ENCODE results near the gene SND1. TPM values are rescaled to one million over a fixed set of nuclear protein-coding genes. Genes with fewer than 3 reads are reported as not detected.

Gene SND1
- total and polyA plus RNA-seq, 2 donors (not counting 1 experiment from before 2014, with no cell fraction given): 137 to 174 TPM

GRCh38 chr7:127857464-127857841 is 205.5 kb downstream of the SND1 start:
- no peak overlapping the region for H2AFZ ChIP-seq (ENCODE audit: low read length)
- H3K27ac ChIP-seq (ENCODE audit: insufficient read depth, low read length): no peak overlapping the region
- H3K4me1 ChIP-seq (ENCODE audit: control insufficient read depth, extremely low read depth, insufficient read depth, low read length): no peaks in the 10 kb centered on the region
- H3K4me2 ChIP-seq (ENCODE audit: extremely low read depth, insufficient read depth, low read length): no peak overlapping the region
- no peaks in the 10 kb centered on the region for H3K27me3 ChIP-seq (ENCODE audit: control insufficient read depth, insufficient read depth, low read length)
- DNase-seq (ENCODE audit: low read depth in 2 of 2): no peak
- no peaks in the 10 kb centered on the region for H3K36me3 ChIP-seq (ENCODE audit: control insufficient read depth, insufficient read depth, low read length)
- no peaks in the 10 kb centered on the region for H4K20me1 ChIP-seq (ENCODE audit: control insufficient read depth, extremely low read depth, insufficient read depth, low read length)
- H3K9ac ChIP-seq (ENCODE audit: insufficient read depth, low read length): no peak overlapping the region
- TF ChIP-seq CTCF (conservative IDR thresholded peaks at IDR 0.05 in 1 of 2, IDR thresholded peaks at IDR 0.05 in 1 of 2; ENCODE audit: low read depth in 1 of 2, low read length in 2 of 2): no peak
- no peak for TF ChIP-seq EZH2 (IDR thresholded peaks at IDR 0.05; ENCODE audit: low read length, missing control alignments)
- no peak overlapping the region for H3K4me3 ChIP-seq (replicated peaks in 1 of 4; ENCODE audit: control extremely low read depth in 1 of 4, insufficient read depth in 1 of 4, low read depth in 3 of 4, low read length in 4 of 4)
- no peaks in the 10 kb centered on the region for H3K9me3 ChIP-seq (ENCODE audit: control insufficient read depth, insufficient read depth, low read depth, low read length)
- no peaks in the 10 kb centered on the region for H3K79me2 ChIP-seq (ENCODE audit: control insufficient read depth, insufficient read depth, low read length)

DNA sequence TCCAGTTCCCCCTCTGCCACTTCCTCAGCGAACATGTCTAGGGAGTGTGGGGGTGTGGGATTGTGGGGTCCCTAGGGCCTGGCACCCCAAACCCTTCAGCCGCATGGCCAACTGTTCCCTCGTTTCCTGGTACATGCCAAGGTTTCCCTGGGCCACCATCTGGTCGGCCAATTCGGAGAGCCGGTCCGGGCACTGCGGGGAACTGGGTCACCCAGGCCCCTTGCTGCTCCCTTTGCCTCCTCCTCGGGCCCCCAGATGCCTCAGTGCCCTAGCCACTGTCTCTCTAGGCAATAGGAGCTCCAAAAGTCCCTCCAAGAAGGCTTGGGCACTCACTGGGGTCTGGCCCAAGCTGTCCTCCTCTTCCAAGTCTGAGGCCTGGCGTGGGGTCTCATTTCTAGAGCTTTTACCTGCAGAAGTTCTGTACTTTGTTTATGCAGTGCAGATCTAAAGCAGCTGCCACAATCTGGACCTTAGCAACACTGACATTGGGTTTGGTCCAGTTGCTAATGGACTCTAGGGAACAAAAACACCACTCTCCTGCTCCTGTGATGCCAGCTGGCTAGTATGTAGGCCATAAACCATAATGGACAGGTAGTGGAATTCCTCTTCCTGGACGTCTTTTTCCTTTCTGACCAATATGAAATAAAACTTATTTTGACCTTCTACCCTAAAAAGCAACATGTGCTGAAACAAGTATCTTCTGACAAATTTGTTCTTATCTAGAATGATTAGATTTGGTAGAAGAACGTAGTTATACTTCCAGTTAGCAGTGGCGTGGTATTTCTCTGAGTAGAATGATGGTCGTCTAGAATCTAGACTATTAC is 206.3 kb downstream of the SND1 start:
- no peak overlapping the region for H3K9ac ChIP-seq (ENCODE audit: insufficient read depth, low read length)
- no peaks in the 10 kb centered on the region for H3K79me2 ChIP-seq (ENCODE audit: control insufficient read depth, insufficient read depth, low read length)
- TF ChIP-seq EZH2 (IDR thresholded peaks at IDR 0.05; ENCODE audit: low read length, missing control alignments) (no peak), CTCF (conservative IDR thresholded peaks at IDR 0.05 in 1 of 2, IDR thresholded peaks at IDR 0.05 in 1 of 2; ENCODE audit: low read depth in 1 of 2, low read length in 2 of 2) (no peak)
- no peak for DNase-seq (ENCODE audit: low read depth in 2 of 2)
- no peaks in the 10 kb centered on the region for H3K4me1 ChIP-seq (ENCODE audit: control insufficient read depth, extremely low read depth, insufficient read depth, low read length)
- H3K4me2 ChIP-seq (ENCODE audit: extremely low read depth, insufficient read depth, low read length): no peak overlapping the region
- H3K27me3 ChIP-seq (ENCODE audit: control insufficient read depth, insufficient read depth, low read length): no peaks in the 10 kb centered on the region
- H3K36me3 ChIP-seq (ENCODE audit: control insufficient read depth, insufficient read depth, low read length): no peaks in the 10 kb centered on the region
- no peak overlapping the region for H3K4me3 ChIP-seq (replicated peaks in 1 of 4; ENCODE audit: control extremely low read depth in 1 of 4, insufficient read depth in 1 of 4, low read depth in 3 of 4, low read length in 4 of 4)
- H3K9me3 ChIP-seq (ENCODE audit: control insufficient read depth, insufficient read depth, low read depth, low read length): no peaks in the 10 kb centered on the region
- H3K27ac ChIP-seq (ENCODE audit: insufficient read depth, low read length): no peak overlapping the region
- no peaks in the 10 kb centered on the region for H4K20me1 ChIP-seq (ENCODE audit: control insufficient read depth, extremely low read depth, insufficient read depth, low read length)
- no peak overlapping the region for H2AFZ ChIP-seq (ENCODE audit: low read length)

DNA sequence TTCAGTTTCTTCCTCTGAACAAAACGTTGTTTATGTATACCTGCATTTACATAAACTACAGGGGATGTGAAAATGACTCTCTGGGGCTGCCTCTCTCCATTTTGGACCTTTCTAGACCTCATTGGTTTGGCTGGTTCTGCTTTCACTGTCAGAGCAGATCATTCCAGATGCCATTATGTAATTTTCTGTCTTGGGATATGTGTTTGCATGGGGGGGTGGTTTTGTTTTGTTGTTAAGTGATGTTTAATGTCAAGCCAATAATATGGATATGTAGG is 206.9 kb downstream of the SND1 start:
- no peaks in the 10 kb centered on the region for H3K27me3 ChIP-seq (ENCODE audit: control insufficient read depth, insufficient read depth, low read length)

More for the DNA sequence above, 206.9 kb downstream of the SND1 start:
- H3K4me3 ChIP-seq (replicated peaks in 1 of 4; ENCODE audit: control extremely low read depth in 1 of 4, insufficient read depth in 1 of 4, low read depth in 3 of 4, low read length in 4 of 4): no peak overlapping the region
- no peaks in the 10 kb centered on the region for H4K20me1 ChIP-seq (ENCODE audit: control insufficient read depth, extremely low read depth, insufficient read depth, low read length)
- no peaks in the 10 kb centered on the region for H3K79me2 ChIP-seq (ENCODE audit: control insufficient read depth, insufficient read depth, low read length)
- no peak overlapping the region for H3K9ac ChIP-seq (ENCODE audit: insufficient read depth, low read length)
- TF ChIP-seq CTCF (conservative IDR thresholded peaks at IDR 0.05 in 1 of 2, IDR thresholded peaks at IDR 0.05 in 1 of 2; ENCODE audit: low read depth in 1 of 2, low read length in 2 of 2) (no peak), EZH2 (IDR thresholded peaks at IDR 0.05; ENCODE audit: low read length, missing control alignments) (no peak)
- H2AFZ ChIP-seq (ENCODE audit: low read length): no peak overlapping the region
- no peaks in the 10 kb centered on the region for H3K4me1 ChIP-seq (ENCODE audit: control insufficient read depth, extremely low read depth, insufficient read depth, low read length)
- no peak overlapping the region for H3K4me2 ChIP-seq (ENCODE audit: extremely low read depth, insufficient read depth, low read length)
- H3K27ac ChIP-seq (ENCODE audit: insufficient read depth, low read length): no peak overlapping the region
- no peaks in the 10 kb centered on the region for H3K36me3 ChIP-seq (ENCODE audit: control insufficient read depth, insufficient read depth, low read length)
- H3K9me3 ChIP-seq (ENCODE audit: control insufficient read depth, insufficient read depth, low read depth, low read length): no peaks in the 10 kb centered on the region
- DNase-seq (ENCODE audit: low read depth in 2 of 2): no peak
